ENCODE results near the gene DDX54. TPM values are rescaled to one million over a fixed set of nuclear protein-coding genes. Genes with fewer than 3 reads are reported as not detected.

Gene DDX54
- total RNA-seq, 1 experiment from 2014 or later, result 151 TPM

DNA sequence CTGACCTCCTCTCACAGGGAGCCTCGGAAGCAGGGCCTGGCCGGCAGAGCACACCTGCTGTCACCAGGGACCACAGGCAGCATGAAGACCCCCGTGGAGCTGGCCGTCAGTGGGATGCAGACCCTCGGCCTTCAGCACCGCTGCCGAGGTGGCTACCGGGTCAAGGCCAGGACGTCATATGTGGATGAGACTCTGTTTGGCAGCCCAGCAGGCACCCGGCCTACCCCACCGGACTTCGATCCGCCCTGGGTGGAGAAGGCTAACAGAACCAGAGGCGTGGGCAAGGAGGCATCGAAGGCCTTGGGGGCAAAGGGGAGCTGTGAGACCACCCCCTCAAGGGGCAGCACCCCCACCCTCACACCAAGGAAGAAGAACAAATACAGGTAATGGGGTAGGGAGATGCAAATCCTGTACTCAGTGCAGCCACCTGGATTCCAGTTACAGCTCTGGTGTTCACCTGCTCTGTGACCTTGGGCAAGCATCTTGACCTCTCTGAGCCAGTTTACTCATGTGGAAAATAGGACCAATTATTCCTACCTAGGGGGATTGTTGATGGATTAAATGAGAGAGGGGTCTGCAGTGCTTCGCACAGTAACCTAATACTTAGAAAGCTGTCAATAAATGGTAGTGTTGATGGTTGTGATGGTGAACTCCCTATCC is 1.5 kb upstream of the DDX54 start:
- ChIA-PET POLR2A (interaction anchor here (0.8 kb wide), 1 partner anchor 25 kb away, joined by 3 read pairs; no protein-coding TSS in a partner anchor), CTCF (interaction anchor here (0.6 to 2.8 kb wide), 4 partner anchors 12 to 239 kb away, joined by 3 to 11 read pairs (median 6); partner anchors contain the start of gene RASAL1)
- ATAC-seq (no peak), DNase-seq (ENCODE audit: low spot score) (no peak)
- H3K4me3 Mint-ChIP-seq, result peak overlapping the region; percentile 88
- no peak overlapping the region for H3K27ac Mint-ChIP-seq
- TF ChIP-seq, protein P1, sequence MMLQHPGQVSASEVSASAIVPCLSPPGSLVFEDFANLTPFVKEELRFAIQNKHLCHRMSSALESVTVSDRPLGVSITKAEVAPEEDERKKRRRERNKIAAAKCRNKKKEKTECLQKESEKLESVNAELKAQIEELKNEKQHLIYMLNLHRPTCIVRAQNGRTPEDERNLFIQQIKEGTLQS (CRISPR knock-in tag; conservative IDR thresholded peaks at IDR 0.05), result no peak
- H3K36me3 Mint-ChIP-seq, result peaks cover 28% of the 10 kb centered on the region
- H3K4me1 Mint-ChIP-seq, result peaks cover 19% of the 10 kb centered on the region
- no peaks in the 10 kb centered on the region for H3K9me3 Mint-ChIP-seq
- no peaks in the 10 kb centered on the region for H3K27me3 Mint-ChIP-seq (ENCODE audit: low read depth)

DNA sequence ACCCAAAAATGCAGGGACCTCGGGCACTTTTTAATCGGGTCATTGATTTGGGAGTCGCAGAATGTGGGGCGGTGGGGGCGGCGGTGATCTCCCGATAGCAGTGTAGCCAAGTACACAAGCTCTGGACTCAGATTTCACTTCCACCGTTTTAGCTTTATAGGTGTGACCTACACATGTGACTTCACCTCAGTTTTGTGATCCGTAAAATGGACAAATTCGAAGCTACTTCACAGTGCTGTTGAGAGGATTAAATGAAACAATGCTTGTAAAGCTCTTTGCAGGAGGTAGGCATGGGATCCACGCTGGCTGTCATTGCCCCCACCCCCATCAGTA is 721 bp upstream of the DDX54 start:
- Mint-ChIP-seq H3K36me3 (peaks cover 29% of the 10 kb centered on the region), H3K27me3 (ENCODE audit: low read depth) (no peaks in the 10 kb centered on the region), H3K27ac (no peak overlapping the region), H3K4me1 (peaks cover 19% of the 10 kb centered on the region), H3K4me3 (peak overlapping the region; percentile 88), H3K9me3 (no peaks in the 10 kb centered on the region)
- TF ChIP-seq GTF2I (CRISPR knock-in tag; conservative IDR thresholded peaks at IDR 0.05) (0 out of 2 replicates have a peak, but pooled peaks have one; percentile 17), MXD4 (CRISPR knock-in tag; IDR thresholded peaks at IDR 0.05; ENCODE audit: borderline replicate concordance) (no peak)
- TF ChIP-seq, protein P2, sequence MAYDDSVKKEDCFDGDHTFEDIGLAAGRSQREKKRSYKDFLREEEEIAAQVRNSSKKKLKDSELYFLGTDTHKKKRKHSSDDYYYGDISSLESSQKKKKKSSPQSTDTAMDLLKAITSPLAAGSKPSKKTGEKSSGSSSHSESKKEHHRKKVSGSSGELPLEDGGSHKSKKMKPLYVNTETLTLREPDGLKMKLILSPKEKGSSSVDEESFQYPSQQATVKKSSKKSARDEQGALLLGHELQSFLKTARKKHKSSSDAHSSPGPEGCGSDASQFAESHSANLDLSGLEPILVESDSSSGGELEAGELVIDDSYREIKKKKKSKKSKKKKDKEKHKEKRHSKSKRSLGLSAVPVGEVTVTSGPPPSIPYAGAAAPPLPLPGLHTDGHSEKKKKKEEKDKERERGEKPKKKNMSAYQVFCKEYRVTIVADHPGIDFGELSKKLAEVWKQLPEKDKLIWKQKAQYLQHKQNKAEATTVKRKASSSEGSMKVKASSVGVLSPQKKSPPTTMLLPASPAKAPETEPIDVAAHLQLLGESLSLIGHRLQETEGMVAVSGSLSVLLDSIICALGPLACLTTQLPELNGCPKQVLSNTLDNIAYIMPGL (CRISPR knock-in tag; IDR thresholded peaks at IDR 0.05), result no peak
- DNase-seq (ENCODE audit: low spot score) (no peak), ATAC-seq (no peak)
- POLR2A ChIA-PET, result interaction anchor here (1.6 kb wide), 1 partner anchor 60 kb away, joined by 5 read pairs; no protein-coding TSS in a partner anchor
- CTCF ChIA-PET, result interaction anchor here (0.7 to 4.3 kb wide), 8 partner anchors 9 to 239 kb away, joined by 3 to 21 read pairs (median 5); partner anchors contain the start of genes CFAP73 and RASAL1

DNA sequence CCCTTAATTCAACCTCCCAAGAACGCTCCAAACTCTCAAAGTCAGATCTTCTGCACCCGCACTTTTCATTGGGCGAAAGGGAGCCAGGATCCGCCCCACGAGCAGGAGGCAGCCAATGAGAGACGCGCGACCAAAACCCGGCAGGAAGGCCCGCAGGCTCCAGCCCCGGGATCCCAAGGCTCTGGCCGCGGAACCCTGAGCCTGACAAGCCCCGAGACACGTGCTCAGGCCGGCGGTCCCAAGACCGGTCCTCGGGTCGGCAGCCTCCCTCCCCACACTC is 438 bp downstream of the DDX54 start:
- H3K27ac Mint-ChIP-seq, result peak overlapping the region; percentile 76
- ATAC-seq, result peak; percentile 84
- CTCF ChIA-PET, result interaction anchor here (0.5 to 4.3 kb wide), 9 partner anchors 10 to 241 kb away, joined by 3 to 21 read pairs (median 5); partner anchors contain the start of gene RASAL1
- peak overlapping the region; percentile 88 for H3K4me3 Mint-ChIP-seq
- DNase-seq (ENCODE audit: low spot score), result peak; percentile 89
- H3K27me3 Mint-ChIP-seq (ENCODE audit: low read depth), result no peaks in the 10 kb centered on the region
- peak; percentile 82 for TF ChIP-seq NFYB (CRISPR knock-in tag; conservative IDR thresholded peaks at IDR 0.05; ENCODE audit: low read depth)
- TF ChIP-seq, protein P3, sequence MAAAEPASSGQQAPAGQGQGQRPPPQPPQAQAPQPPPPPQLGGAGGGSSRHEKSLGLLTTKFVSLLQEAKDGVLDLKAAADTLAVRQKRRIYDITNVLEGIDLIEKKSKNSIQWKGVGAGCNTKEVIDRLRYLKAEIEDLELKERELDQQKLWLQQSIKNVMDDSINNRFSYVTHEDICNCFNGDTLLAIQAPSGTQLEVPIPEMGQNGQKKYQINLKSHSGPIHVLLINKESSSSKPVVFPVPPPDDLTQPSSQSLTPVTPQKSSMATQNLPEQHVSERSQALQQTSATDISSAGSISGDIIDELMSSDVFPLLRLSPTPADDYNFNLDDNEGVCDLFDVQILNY (CRISPR knock-in tag; IDR thresholded peaks at IDR 0.05), result no peak
- TF ChIP-seq, protein P4, sequence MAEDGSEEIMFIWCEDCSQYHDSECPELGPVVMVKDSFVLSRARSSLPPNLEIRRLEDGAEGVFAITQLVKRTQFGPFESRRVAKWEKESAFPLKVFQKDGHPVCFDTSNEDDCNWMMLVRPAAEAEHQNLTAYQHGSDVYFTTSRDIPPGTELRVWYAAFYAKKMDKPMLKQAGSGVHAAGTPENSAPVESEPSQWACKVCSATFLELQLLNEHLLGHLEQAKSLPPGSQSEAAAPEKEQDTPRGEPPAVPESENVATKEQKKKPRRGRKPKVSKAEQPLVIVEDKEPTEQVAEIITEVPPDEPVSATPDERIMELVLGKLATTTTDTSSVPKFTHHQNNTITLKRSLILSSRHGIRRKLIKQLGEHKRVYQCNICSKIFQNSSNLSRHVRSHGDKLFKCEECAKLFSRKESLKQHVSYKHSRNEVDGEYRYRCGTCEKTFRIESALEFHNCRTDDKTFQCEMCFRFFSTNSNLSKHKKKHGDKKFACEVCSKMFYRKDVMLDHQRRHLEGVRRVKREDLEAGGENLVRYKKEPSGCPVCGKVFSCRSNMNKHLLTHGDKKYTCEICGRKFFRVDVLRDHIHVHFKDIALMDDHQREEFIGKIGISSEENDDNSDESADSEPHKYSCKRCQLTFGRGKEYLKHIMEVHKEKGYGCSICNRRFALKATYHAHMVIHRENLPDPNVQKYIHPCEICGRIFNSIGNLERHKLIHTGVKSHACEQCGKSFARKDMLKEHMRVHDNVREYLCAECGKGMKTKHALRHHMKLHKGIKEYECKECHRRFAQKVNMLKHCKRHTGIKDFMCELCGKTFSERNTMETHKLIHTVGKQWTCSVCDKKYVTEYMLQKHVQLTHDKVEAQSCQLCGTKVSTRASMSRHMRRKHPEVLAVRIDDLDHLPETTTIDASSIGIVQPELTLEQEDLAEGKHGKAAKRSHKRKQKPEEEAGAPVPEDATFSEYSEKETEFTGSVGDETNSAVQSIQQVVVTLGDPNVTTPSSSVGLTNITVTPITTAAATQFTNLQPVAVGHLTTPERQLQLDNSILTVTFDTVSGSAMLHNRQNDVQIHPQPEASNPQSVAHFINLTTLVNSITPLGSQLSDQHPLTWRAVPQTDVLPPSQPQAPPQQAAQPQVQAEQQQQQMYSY (CRISPR knock-in tag; IDR thresholded peaks at IDR 0.05), result peak; percentile 44; the same call in 1 of the 2 replicates
- TF ChIP-seq ZNF671 (CRISPR knock-in tag; IDR thresholded peaks at IDR 0.05), result no peak
- TF ChIP-seq, protein P5, sequence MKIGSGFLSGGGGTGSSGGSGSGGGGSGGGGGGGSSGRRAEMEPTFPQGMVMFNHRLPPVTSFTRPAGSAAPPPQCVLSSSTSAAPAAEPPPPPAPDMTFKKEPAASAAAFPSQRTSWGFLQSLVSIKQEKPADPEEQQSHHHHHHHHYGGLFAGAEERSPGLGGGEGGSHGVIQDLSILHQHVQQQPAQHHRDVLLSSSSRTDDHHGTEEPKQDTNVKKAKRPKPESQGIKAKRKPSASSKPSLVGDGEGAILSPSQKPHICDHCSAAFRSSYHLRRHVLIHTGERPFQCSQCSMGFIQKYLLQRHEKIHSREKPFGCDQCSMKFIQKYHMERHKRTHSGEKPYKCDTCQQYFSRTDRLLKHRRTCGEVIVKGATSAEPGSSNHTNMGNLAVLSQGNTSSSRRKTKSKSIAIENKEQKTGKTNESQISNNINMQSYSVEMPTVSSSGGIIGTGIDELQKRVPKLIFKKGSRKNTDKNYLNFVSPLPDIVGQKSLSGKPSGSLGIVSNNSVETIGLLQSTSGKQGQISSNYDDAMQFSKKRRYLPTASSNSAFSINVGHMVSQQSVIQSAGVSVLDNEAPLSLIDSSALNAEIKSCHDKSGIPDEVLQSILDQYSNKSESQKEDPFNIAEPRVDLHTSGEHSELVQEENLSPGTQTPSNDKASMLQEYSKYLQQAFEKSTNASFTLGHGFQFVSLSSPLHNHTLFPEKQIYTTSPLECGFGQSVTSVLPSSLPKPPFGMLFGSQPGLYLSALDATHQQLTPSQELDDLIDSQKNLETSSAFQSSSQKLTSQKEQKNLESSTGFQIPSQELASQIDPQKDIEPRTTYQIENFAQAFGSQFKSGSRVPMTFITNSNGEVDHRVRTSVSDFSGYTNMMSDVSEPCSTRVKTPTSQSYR (CRISPR knock-in tag; IDR thresholded peaks at IDR 0.05), result 0 out of 2 replicates have a peak, but pooled peaks have one; percentile 38
- TF ChIP-seq KAT7 (CRISPR knock-in tag; IDR thresholded peaks at IDR 0.05; ENCODE audit: borderline replicate concordance), result 0 out of 2 replicates have a peak, but pooled peaks have one; percentile 75
- TF ChIP-seq, protein P6, sequence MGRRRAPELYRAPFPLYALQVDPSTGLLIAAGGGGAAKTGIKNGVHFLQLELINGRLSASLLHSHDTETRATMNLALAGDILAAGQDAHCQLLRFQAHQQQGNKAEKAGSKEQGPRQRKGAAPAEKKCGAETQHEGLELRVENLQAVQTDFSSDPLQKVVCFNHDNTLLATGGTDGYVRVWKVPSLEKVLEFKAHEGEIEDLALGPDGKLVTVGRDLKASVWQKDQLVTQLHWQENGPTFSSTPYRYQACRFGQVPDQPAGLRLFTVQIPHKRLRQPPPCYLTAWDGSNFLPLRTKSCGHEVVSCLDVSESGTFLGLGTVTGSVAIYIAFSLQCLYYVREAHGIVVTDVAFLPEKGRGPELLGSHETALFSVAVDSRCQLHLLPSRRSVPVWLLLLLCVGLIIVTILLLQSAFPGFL (CRISPR knock-in tag; IDR thresholded peaks at IDR 0.05; ENCODE audit: borderline replicate concordance), result peak; percentile 83; the same call in 1 of the 2 replicates
- no peaks in the 10 kb centered on the region for H3K9me3 Mint-ChIP-seq
- POLR2A ChIA-PET, result interaction anchor here (1.6 kb wide), 1 partner anchor 61 kb away, joined by 5 read pairs; no protein-coding TSS in a partner anchor
- peaks cover 33% of the 10 kb centered on the region for H3K36me3 Mint-ChIP-seq
- H3K4me1 Mint-ChIP-seq, result peaks cover 14% of the 10 kb centered on the region

Measured in WTC11 (cell line).